H1 (cell line): ENCODE data around the gene FA2H. TPM values are rescaled to one million over a fixed set of nuclear protein-coding genes. Genes with fewer than 3 reads are reported as not detected.

Experiments
- BACH1 ChIP-seq: IDR thresholded peaks from 2 replicates; pipeline ENCODE4 v1.6.1; 2012; ENCODE audit warnings: low read length, improper control_type of control experiment
- BRCA1 ChIP-seq: IDR thresholded peaks from 2 replicates; pipeline ENCODE4 v1.6.1; 2012; ENCODE audit warnings: low read depth, low read length, improper control_type of control experiment
- EZH2 ChIP-seq: fragments of 200-600 bp; sonication (generic); IDR thresholded peaks from 2 replicates; pipeline ENCODE4 v1.7.1; 2012; ENCODE audit warnings: low read depth, mild to moderate bottlenecking, moderate library complexity, low read length, inconsistent platforms; ENCODE audit not compliant: severe bottlenecking
- HDAC6 ChIP-seq: IDR thresholded peaks from one replicate; pipeline ENCODE4 v1.7.1; 2012; ENCODE audit warnings: low read depth, mild to moderate bottlenecking, inconsistent platforms, low read length, moderate library complexity
- SIX5 ChIP-seq: IDR thresholded peaks from 2 replicates; pipeline ENCODE4 v1.6.1; 2011; ENCODE audit warnings: mild to moderate bottlenecking, low read depth, low read length
- SP2 ChIP-seq: IDR thresholded peaks from 2 replicates; pipeline ENCODE4 v1.6.1; 2012; ENCODE audit warnings: mild to moderate bottlenecking, low read length, inconsistent platforms
- SRF ChIP-seq: IDR thresholded peaks from 2 replicates; pipeline ENCODE4 v1.6.1; 2011; ENCODE audit warnings: mild to moderate bottlenecking, low read depth, low read length, moderate library complexity
- YY1 ChIP-seq: IDR thresholded peaks from 2 replicates; pipeline ENCODE4 v1.6.1; 2011; ENCODE audit warnings: low read depth, mild to moderate bottlenecking, low read length
- polyA plus RNA-seq, 7 experiments: library from polyadenylated mRNA; depleted of rRNA in 3 of 7; stranded (reverse) in 5 of 7; unstranded in 2 of 7; fragments of >200 nt in 5 of 7; fragments of 200-250 nt in 2 of 7; gene quantifications; 1 replicate in 5 of 7; 2 replicates in 1 of 7; 4 replicates in 1 of 7; pipeline versions ENCODE4 v1.2.1 to v1.2.3, GENCODE V29; 2011 to 2013; ENCODE audit warnings: missing spikeins in 2 of 7, mixed read lengths in 2 of 7
- total RNA-seq: library from RNA; stranded (reverse); fragmentation: NEBNext Ultra II Directional; extraction: Animal tissue kit (Norgen Biotek cat#: 25700); gene quantifications from 2 replicates; pipeline ENCODE4 v1.2.1, GENCODE V29; 2021

The FA2H gene
- total and polyA plus RNA-seq, 2 of the 8 experiments (the other 6 are each of a cell fraction or from before 2014, with no cell fraction given), result 2.1 to 2.5 TPM

DNA sequence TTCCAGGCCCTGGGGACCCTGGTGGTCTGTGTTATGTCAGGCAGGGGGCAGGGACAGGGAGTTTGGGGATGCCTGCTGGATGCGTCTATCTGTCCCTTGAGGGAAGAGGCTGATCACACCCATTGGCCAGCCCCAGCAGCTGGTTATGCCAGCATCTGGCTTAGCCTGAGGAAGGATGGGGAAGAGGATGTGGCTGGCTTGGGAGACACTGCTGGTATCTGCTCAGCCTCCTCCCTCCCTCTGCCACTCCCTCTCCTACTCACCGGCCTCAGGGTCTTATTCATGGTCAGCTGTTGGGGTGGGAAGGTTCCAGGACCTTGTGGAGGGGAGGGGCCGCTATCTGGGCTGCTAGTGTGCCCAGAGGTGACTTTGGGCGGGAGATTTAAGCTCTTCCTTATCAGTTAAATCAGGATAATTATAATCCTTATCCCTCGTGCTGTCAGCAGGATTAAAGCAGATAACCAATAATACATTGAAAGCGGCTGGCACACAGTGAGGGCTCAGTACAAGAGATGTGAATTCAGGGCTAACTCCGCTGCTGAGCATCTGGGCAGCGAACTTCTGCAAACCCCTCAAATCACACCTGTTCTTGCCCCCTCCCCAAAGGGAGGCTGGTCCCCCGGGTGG, 38.0 kb downstream of the FA2H start (continued):
- TF ChIP-seq SIX5 (no peak), YY1 (no peak), HDAC6 (no peak), BACH1 (no peak), BRCA1 (no peak), SRF (no peak), EZH2 (no peak), SP2 (no peak)
